K562 (cell line): ENCODE measurements around the gene STT3B.

Experiments used
- BRF1 ChIP-seq: IDR thresholded peaks from 3 replicates; pipeline ENCODE4 v1.6.1; 2011; ENCODE audit warnings: borderline replicate concordance, mild to moderate bottlenecking; ENCODE audit not compliant: insufficient read length; ENCODE audit errors: extremely low read depth
- MTA3 ChIP-seq: fragments of 450-650 bp; formaldehyde crosslinking; IDR thresholded peaks from 2 replicates; pipeline ENCODE4 v1.6.1; 2017; ENCODE audit warnings: mild to moderate bottlenecking, borderline replicate concordance
- PHB2 ChIP-seq: fragments of 450-650 bp; IDR thresholded peaks from 2 replicates; pipeline ENCODE4 v1.6.1; 2017; ENCODE audit warnings: low read depth
- RCOR1 ChIP-seq, 2 experiments: IDR thresholded peaks; 2 replicates each; pipeline ENCODE4 v1.6.1; 2012; ENCODE audit warnings: low read depth in 2 of 2, low read length in 2 of 2, borderline replicate concordance in 1 of 2, improper control_type of control experiment in 1 of 2
- RFX5 ChIP-seq: IDR thresholded peaks from 2 replicates; pipeline ENCODE4 v1.6.1; 2011; ENCODE audit warnings: low read depth, mild to moderate bottlenecking, improper control_type of control experiment, low read length
- SIN3A ChIP-seq, 2 experiments: fragments of 150-350 bp in 1 of 2; IDR thresholded peaks; 2 replicates each; pipeline ENCODE4 v1.6.1; 2011 to 2016; ENCODE audit warnings: borderline replicate concordance in 2 of 2, low read depth in 2 of 2, low read length in 2 of 2, mild to moderate bottlenecking in 2 of 2, moderate library complexity in 2 of 2; ENCODE audit not compliant: control insufficient read depth in 1 of 2
- ZKSCAN1 ChIP-seq: fragments of 150-350 bp; IDR thresholded peaks from 2 replicates; pipeline ENCODE4 v1.6.1; 2016; ENCODE audit warnings: low read depth, low read length
- ZNF174 ChIP-seq: fragments of 250-450 bp; sonication (Bioruptor Pico); IDR thresholded peaks from 2 replicates; pipeline ENCODE4 v1.4.0; 2020; ENCODE audit warnings: mild to moderate bottlenecking
- ZNF175 ChIP-seq: fragments of 200-800 bp; sonication (Bioruptor generic); IDR thresholded peaks from 2 replicates; pipeline ENCODE4 v1.6.1; 2016; ENCODE audit warnings: low read depth, mild to moderate bottlenecking, missing genetic modification characterization, missing compliant biosample characterization
- TF ChIP-seq, protein P1 (sequence below), 3 experiments: IDR thresholded peaks in 2 of 3; conservative IDR thresholded peaks in 1 of 3; 2 replicates each; pipeline ENCODE4 v1.5.1; 2011 to 2012; ENCODE audit warnings: low read length in 3 of 3, mild to moderate bottlenecking in 3 of 3, control low read depth in 2 of 3, improper control_type of control experiment in 1 of 3, inconsistent platforms in 1 of 3, low read depth in 1 of 3, mixed read lengths in 1 of 3, moderate library complexity in 1 of 3; ENCODE audit not compliant: insufficient read depth in 2 of 3
- TF ChIP-seq, protein P2 (sequence below), 2 experiments: fragments of 150-350 bp in 1 of 2; IDR thresholded peaks; 2 replicates each; pipeline ENCODE4 v1.6.1; 2012 to 2016; ENCODE audit warnings: low read depth in 2 of 2, low read length in 2 of 2, mild to moderate bottlenecking in 1 of 2, moderate library complexity in 1 of 2
- TF ChIP-seq, protein P3 (sequence below), 3 experiments: fragments of 200-800 bp in 1 of 3; sonication (Bioruptor generic) in 1 of 3; sonication (generic) in 1 of 3; formaldehyde crosslinking in 1 of 3; IDR thresholded peaks; 2 replicates each; pipeline versions ENCODE4 v1.6.1 to v1.8.0; 2016 to 2022; ENCODE audit warnings: mild to moderate bottlenecking in 2 of 3, missing compliant biosample characterization in 2 of 3, missing genetic modification characterization in 2 of 3, missing genetic modification reagents in 1 of 3
- TF ChIP-seq, protein P4 (sequence below): sonication (generic); formaldehyde crosslinking; IDR thresholded peaks from 2 replicates; pipeline ENCODE4 v1.8.0; 2022; ENCODE audit warnings: mild to moderate bottlenecking, missing genetic modification reagents

DNA sequence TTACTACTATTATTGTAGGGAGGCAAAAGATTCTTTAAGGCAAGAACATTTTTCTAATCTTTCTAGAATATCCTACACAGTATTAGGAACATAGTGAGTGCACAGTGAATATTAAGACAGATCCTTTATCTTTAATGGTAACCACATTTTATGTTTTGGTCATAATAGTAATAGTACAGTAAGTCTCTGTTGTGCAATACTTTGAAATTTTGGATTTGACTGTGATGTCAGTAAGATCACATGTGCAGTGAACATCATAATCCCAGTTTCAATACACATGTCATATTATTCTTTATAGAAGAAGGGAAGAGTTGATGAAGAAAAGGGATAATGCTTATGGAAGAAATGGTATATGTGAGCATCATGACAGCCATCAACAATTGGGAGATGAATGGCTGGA lies 10.7 kb downstream of the STT3B start:
- TF ChIP-seq SIN3A (IDR thresholded peaks at IDR 0.05; ENCODE audit: borderline replicate concordance in 2 of 2, control insufficient read depth in 1 of 2, low read depth in 2 of 2, low read length in 2 of 2) (no peak), PHB2 (no peak), RCOR1 (IDR thresholded peaks at IDR 0.05; ENCODE audit: borderline replicate concordance in 1 of 2, low read depth in 2 of 2, low read length in 2 of 2) (no peak), ZNF175 (CRISPR knock-in tag) (no peak), ZNF174 (CRISPR knock-in tag) (no peak), BRF1 (no peak), RFX5 (no peak), ZKSCAN1 (no peak), MTA3 (no peak)
- TF ChIP-seq, protein P1, sequence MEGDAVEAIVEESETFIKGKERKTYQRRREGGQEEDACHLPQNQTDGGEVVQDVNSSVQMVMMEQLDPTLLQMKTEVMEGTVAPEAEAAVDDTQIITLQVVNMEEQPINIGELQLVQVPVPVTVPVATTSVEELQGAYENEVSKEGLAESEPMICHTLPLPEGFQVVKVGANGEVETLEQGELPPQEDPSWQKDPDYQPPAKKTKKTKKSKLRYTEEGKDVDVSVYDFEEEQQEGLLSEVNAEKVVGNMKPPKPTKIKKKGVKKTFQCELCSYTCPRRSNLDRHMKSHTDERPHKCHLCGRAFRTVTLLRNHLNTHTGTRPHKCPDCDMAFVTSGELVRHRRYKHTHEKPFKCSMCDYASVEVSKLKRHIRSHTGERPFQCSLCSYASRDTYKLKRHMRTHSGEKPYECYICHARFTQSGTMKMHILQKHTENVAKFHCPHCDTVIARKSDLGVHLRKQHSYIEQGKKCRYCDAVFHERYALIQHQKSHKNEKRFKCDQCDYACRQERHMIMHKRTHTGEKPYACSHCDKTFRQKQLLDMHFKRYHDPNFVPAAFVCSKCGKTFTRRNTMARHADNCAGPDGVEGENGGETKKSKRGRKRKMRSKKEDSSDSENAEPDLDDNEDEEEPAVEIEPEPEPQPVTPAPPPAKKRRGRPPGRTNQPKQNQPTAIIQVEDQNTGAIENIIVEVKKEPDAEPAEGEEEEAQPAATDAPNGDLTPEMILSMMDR (IDR thresholded peaks at IDR 0.05 in 2 of 3, conservative IDR thresholded peaks at IDR 0.05 in 1 of 3; ENCODE audit: insufficient read depth in 2 of 3, low read depth in 1 of 3, low read length in 3 of 3): no peak
- TF ChIP-seq, protein P2, sequence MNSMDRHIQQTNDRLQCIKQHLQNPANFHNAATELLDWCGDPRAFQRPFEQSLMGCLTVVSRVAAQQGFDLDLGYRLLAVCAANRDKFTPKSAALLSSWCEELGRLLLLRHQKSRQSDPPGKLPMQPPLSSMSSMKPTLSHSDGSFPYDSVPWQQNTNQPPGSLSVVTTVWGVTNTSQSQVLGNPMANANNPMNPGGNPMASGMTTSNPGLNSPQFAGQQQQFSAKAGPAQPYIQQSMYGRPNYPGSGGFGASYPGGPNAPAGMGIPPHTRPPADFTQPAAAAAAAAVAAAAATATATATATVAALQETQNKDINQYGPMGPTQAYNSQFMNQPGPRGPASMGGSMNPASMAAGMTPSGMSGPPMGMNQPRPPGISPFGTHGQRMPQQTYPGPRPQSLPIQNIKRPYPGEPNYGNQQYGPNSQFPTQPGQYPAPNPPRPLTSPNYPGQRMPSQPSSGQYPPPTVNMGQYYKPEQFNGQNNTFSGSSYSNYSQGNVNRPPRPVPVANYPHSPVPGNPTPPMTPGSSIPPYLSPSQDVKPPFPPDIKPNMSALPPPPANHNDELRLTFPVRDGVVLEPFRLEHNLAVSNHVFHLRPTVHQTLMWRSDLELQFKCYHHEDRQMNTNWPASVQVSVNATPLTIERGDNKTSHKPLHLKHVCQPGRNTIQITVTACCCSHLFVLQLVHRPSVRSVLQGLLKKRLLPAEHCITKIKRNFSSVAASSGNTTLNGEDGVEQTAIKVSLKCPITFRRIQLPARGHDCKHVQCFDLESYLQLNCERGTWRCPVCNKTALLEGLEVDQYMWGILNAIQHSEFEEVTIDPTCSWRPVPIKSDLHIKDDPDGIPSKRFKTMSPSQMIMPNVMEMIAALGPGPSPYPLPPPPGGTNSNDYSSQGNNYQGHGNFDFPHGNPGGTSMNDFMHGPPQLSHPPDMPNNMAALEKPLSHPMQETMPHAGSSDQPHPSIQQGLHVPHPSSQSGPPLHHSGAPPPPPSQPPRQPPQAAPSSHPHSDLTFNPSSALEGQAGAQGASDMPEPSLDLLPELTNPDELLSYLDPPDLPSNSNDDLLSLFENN (IDR thresholded peaks at IDR 0.05; ENCODE audit: low read depth in 2 of 2, low read length in 2 of 2): no peak
- TF ChIP-seq, protein P3, sequence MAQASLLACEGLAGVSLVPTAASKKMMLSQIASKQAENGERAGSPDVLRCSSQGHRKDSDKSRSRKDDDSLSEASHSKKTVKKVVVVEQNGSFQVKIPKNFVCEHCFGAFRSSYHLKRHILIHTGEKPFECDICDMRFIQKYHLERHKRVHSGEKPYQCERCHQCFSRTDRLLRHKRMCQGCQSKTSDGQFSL (CRISPR knock-in tag; IDR thresholded peaks at IDR 0.05): no peak
- TF ChIP-seq, protein P3 (tag; IDR thresholded peaks at IDR 0.05): no peak
- TF ChIP-seq, protein P4, sequence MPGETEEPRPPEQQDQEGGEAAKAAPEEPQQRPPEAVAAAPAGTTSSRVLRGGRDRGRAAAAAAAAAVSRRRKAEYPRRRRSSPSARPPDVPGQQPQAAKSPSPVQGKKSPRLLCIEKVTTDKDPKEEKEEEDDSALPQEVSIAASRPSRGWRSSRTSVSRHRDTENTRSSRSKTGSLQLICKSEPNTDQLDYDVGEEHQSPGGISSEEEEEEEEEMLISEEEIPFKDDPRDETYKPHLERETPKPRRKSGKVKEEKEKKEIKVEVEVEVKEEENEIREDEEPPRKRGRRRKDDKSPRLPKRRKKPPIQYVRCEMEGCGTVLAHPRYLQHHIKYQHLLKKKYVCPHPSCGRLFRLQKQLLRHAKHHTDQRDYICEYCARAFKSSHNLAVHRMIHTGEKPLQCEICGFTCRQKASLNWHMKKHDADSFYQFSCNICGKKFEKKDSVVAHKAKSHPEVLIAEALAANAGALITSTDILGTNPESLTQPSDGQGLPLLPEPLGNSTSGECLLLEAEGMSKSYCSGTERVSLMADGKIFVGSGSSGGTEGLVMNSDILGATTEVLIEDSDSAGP (CRISPR knock-in tag): no peak
